ENCODE data around the gene SLC1A7.
"Not testable (repeated sequence)": the region's sequence is repeated elsewhere in the genome, so short reads cannot be mapped to it uniquely, and the experiment has no call there.

Gene SLC1A7

GRCh38 chr1:53142226-53142853, at the start of gene SLC1A7:
Gene SLC1A7, minus strand, starts transcription at chr1:53142638. Its CDS starts 189 bp downstream, at chr1:53142449.
- no peak within 1 kb of the TSS for H3K4me3 Mint-ChIP-seq
- H3K9me3 Mint-ChIP-seq (ENCODE audit: low read depth) = peaks cover 6% of the 10 kb centered on the region
- H3K27ac Mint-ChIP-seq = no peak within 1 kb of the TSS
- H3K36me3 Mint-ChIP-seq = peaks cover 5% of the 10 kb centered on the region
- no peaks in the 10 kb centered on the region for H3K27me3 Mint-ChIP-seq
- H3K4me1 Mint-ChIP-seq (ENCODE audit: low read depth) = no peaks in the 10 kb centered on the region

- no peak overlapping the region for H3K27ac Mint-ChIP-seq
- no peak overlapping the region for H3K4me3 Mint-ChIP-seq
- H3K36me3 Mint-ChIP-seq = no peaks in the 10 kb centered on the region
- no peaks in the 10 kb centered on the region for H3K9me3 Mint-ChIP-seq (ENCODE audit: low read depth)
- H3K4me1 Mint-ChIP-seq (ENCODE audit: low read depth) = no peaks in the 10 kb centered on the region
- H3K27me3 Mint-ChIP-seq = no peaks in the 10 kb centered on the region
Observed at GRCh38 chr1:53190210-53190611, 47.8 kb upstream of the SLC1A7 start.

GRCh38 chr1:53189061-53189460, 46.6 kb upstream of the SLC1A7 start:
- Mint-ChIP-seq H3K4me3 (no peak overlapping the region), H3K27me3 (no peaks in the 10 kb centered on the region), H3K27ac (no peak overlapping the region), H3K9me3 (ENCODE audit: low read depth) (no peaks in the 10 kb centered on the region), H3K4me1 (ENCODE audit: low read depth) (no peaks in the 10 kb centered on the region), H3K36me3 (no peaks in the 10 kb centered on the region)

- Mint-ChIP-seq H3K4me1 (ENCODE audit: low read depth) (no peaks in the 10 kb centered on the region), H3K9me3 (ENCODE audit: low read depth) (no peaks in the 10 kb centered on the region), H3K36me3 (no peaks in the 10 kb centered on the region), H3K27me3 (no peaks in the 10 kb centered on the region), H3K4me3 (no peak overlapping the region), H3K27ac (no peak overlapping the region)
Observed at GRCh38 chr1:53188099-53188498, 45.7 kb upstream of the SLC1A7 start.

- Mint-ChIP-seq H3K9me3 (ENCODE audit: low read depth) (no peaks in the 10 kb centered on the region), H3K4me3 (no peak overlapping the region), H3K36me3 (no peaks in the 10 kb centered on the region), H3K27me3 (no peaks in the 10 kb centered on the region), H3K27ac (no peak overlapping the region), H3K4me1 (ENCODE audit: low read depth) (no peaks in the 10 kb centered on the region)
Observed at GRCh38 chr1:53187401-53187800, 45.0 kb upstream of the SLC1A7 start.

GRCh38 chr1:53186533-53186932, 44.1 kb upstream of the SLC1A7 start:
- no peak overlapping the region for H3K27ac Mint-ChIP-seq
- no peaks in the 10 kb centered on the region for H3K36me3 Mint-ChIP-seq
- H3K27me3 Mint-ChIP-seq = no peaks in the 10 kb centered on the region
- no peaks in the 10 kb centered on the region for H3K4me1 Mint-ChIP-seq (ENCODE audit: low read depth)
- H3K9me3 Mint-ChIP-seq (ENCODE audit: low read depth) = no peaks in the 10 kb centered on the region
- H3K4me3 Mint-ChIP-seq = no peak overlapping the region

GRCh38 chr1:53185955-53186297, 43.5 kb upstream of the SLC1A7 start:
- not testable (repeated sequence) for H3K36me3 Mint-ChIP-seq; H3K4me3 Mint-ChIP-seq; H3K4me1 Mint-ChIP-seq (ENCODE audit: low read depth); H3K9me3 Mint-ChIP-seq (ENCODE audit: low read depth); H3K27ac Mint-ChIP-seq; H3K27me3 Mint-ChIP-seq

GRCh38 chr1:53183095-53183990, 40.9 kb upstream of the SLC1A7 start:
- Mint-ChIP-seq H3K27me3 (no peaks in the 10 kb centered on the region), H3K9me3 (ENCODE audit: low read depth) (no peaks in the 10 kb centered on the region), H3K4me1 (ENCODE audit: low read depth) (no peaks in the 10 kb centered on the region), H3K4me3 (no peak overlapping the region), H3K36me3 (no peaks in the 10 kb centered on the region), H3K27ac (no peak overlapping the region)

- Mint-ChIP-seq H3K4me1 (ENCODE audit: low read depth) (no peaks in the 10 kb centered on the region), H3K4me3 (no peak overlapping the region), H3K27me3 (peaks cover under 1% of the 10 kb centered on the region), H3K36me3 (no peaks in the 10 kb centered on the region), H3K27ac (no peak overlapping the region), H3K9me3 (ENCODE audit: low read depth) (no peaks in the 10 kb centered on the region)
Observed at GRCh38 chr1:53182716-53183094, 40.3 kb upstream of the SLC1A7 start.

- Mint-ChIP-seq H3K27me3 (peaks cover 2% of the 10 kb centered on the region), H3K27ac (no peak overlapping the region), H3K9me3 (ENCODE audit: low read depth) (no peaks in the 10 kb centered on the region), H3K4me1 (ENCODE audit: low read depth) (no peaks in the 10 kb centered on the region), H3K4me3 (no peak overlapping the region), H3K36me3 (no peaks in the 10 kb centered on the region)
Observed at GRCh38 chr1:53182111-53182593, 39.7 kb upstream of the SLC1A7 start.

GRCh38 chr1:53180951-53181350, 38.5 kb upstream of the SLC1A7 start:
- peaks cover 2% of the 10 kb centered on the region for H3K27me3 Mint-ChIP-seq
- H3K36me3 Mint-ChIP-seq = no peaks in the 10 kb centered on the region
- no peak overlapping the region for H3K27ac Mint-ChIP-seq
- H3K4me3 Mint-ChIP-seq = no peak overlapping the region
- no peaks in the 10 kb centered on the region for H3K4me1 Mint-ChIP-seq (ENCODE audit: low read depth)
- no peaks in the 10 kb centered on the region for H3K9me3 Mint-ChIP-seq (ENCODE audit: low read depth)

- Mint-ChIP-seq H3K27ac (no peak overlapping the region), H3K4me3 (no peak overlapping the region), H3K27me3 (peaks cover 5% of the 10 kb centered on the region), H3K9me3 (ENCODE audit: low read depth) (no peaks in the 10 kb centered on the region), H3K4me1 (ENCODE audit: low read depth) (no peaks in the 10 kb centered on the region), H3K36me3 (no peaks in the 10 kb centered on the region)
Observed at GRCh38 chr1:53180226-53180625, 37.8 kb upstream of the SLC1A7 start.

GRCh38 chr1:53176452-53177208, 34.2 kb upstream of the SLC1A7 start:
- H3K4me3 Mint-ChIP-seq = no peak overlapping the region
- H3K27ac Mint-ChIP-seq = no peak overlapping the region
- peaks cover 7% of the 10 kb centered on the region for H3K27me3 Mint-ChIP-seq
- H3K9me3 Mint-ChIP-seq (ENCODE audit: low read depth) = no peaks in the 10 kb centered on the region
- peaks cover 4% of the 10 kb centered on the region for H3K4me1 Mint-ChIP-seq (ENCODE audit: low read depth)
- H3K36me3 Mint-ChIP-seq = no peaks in the 10 kb centered on the region

GRCh38 chr1:53174971-53175913, 32.8 kb upstream of the SLC1A7 start:
- Mint-ChIP-seq H3K36me3 (no peaks in the 10 kb centered on the region), H3K27me3 (peaks cover 7% of the 10 kb centered on the region), H3K9me3 (ENCODE audit: low read depth) (no peaks in the 10 kb centered on the region), H3K4me1 (ENCODE audit: low read depth) (peaks cover 4% of the 10 kb centered on the region), H3K4me3 (no peak overlapping the region), H3K27ac (no peak overlapping the region)
